SH-SY5Y (cell line): ENCODE measurements around the gene TK1.

Source experiments
- GATA2 ChIP-seq: IDR thresholded peaks from 2 replicates; pipeline ENCODE4 v1.6.1; 2011; ENCODE audit warnings: mild to moderate bottlenecking, low read depth, low read length
- GATA3 ChIP-seq: IDR thresholded peaks from 2 replicates; pipeline ENCODE4 v1.6.1; 2011; ENCODE audit warnings: low read depth, mild to moderate bottlenecking, low read length, moderate library complexity

Gene TK1

GRCh38 chr17:78174870-78175642 lies 11.8 kb downstream of the TK1 start:
- TF ChIP-seq GATA3 (no peak), GATA2 (no peak)

DNA sequence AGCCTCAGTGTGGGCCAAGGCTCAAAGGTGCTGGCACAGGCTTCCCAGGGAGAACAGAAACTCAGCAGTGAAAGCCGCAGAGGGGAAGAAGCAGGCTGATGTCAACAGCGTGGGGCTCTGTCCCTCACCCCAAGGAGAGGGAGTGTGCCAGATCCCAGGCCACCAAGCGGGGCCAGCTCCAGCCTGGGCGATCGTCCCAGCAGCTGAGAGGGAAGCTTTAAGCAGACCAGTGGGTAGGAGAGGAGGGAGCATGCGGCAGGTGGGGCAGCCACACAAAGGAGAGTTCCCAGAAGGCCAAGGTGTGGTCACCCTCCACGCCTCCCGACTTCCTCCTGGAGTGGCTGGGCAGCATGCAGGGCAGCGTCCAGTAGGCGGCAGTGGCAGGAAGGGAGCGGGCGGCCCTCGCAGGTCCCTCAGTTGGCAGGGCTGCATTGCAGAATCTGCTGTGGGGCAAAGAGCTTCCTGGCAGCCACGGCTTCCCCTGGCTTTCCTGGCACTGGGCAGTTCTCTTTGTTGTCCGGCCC lies 12.4 kb downstream of the TK1 start:
- TF ChIP-seq GATA3, result no peak
- no peak for TF ChIP-seq GATA2

DNA sequence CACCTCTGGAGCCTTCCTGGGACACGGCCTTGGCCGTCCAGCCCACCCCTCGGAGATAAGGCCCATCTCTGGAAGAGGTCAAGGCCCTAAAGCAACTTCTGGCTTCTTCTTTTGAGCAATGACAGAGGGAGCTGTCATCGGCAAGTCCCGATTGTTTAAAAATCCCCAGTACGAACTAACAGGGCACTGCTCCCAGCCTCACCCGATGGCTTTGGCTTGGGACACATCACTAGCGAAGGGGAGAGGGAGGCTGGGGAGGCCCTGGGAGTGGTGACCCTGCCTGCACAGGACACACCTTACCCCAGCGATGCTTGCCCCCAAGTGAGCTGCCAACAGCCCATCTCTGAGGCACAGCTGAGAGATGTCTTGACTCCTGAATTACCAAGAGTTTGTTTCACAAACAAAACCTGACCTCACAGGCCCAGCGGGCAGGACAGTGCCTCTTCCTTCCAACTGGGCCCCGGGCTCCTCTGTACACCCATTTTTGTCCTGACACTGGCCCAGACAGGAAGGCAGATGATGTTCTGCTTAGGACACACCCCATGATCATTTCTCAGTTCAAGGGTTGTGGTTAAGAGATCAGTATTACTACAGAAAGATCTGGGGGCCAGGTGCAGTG lies 13.6 kb downstream of the TK1 start:
- TF ChIP-seq GATA2, result no peak
- no peak for TF ChIP-seq GATA3

- TF ChIP-seq GATA2, result no peak
- no peak for TF ChIP-seq GATA3
These were observed 14.4 kb downstream of the TK1 start for GRCh38 chr17:78172249-78173051.

DNA sequence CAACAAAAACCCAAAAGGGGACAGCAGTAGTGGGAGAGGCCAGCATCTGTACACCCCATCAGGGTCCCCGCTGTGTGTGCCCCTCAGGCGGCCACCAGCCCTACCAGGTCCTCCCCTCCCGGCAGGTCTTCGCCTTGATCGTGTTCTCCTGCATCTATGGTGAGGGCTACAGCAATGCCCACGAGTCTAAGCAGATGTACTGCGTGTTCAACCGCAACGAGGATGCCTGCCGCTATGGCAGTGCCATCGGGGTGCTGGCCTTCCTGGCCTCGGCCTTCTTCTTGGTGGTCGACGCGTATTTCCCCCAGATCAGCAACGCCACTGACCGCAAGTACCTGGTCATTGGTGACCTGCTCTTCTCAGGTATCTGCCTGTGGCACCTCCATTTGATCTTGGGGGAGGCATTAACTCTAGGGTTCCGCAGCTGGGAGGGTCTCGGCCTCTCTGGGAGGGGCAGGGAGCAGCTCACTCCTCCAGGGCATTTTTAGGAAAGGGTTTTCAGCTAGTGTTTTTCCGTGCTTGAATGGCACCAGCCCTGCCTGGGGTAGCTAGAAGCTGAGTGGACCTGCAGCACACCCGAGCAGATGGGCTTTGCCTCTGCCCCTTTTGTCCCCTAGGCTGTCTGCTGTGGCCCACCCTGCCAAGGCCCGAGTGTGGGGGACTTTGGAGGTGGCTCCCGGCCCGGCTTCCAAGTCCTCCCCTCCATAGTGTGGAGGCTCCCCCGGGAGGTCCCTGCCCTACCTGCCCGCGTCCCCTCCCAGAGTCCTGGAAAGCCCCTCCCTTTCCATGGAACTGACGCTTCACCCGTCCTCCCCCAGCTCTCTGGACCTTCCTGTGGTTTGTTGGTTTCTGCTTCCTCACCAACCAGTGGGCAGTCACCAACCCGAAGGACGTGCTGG lies 15.9 kb downstream of the TK1 start:
- TF ChIP-seq GATA3, result no peak
- TF ChIP-seq GATA2, result no peak

GRCh38 chr17:78168903-78169793 lies 17.7 kb downstream of the TK1 start:
- TF ChIP-seq GATA3, result no peak
- no peak for TF ChIP-seq GATA2

GRCh38 chr17:78168242-78168902 lies 18.5 kb downstream of the TK1 start, which contains the start of gene SYNGR2:
TSS of gene SYNGR2 (plus strand) at chr17:78168581. CDS start at chr17:78168617, 36 bp downstream.
- no peak for TF ChIP-seq GATA2
- no peak for TF ChIP-seq GATA3

- TF ChIP-seq GATA3, result no peak
- TF ChIP-seq GATA2, result no peak
These were observed 20.4 kb downstream of the TK1 start for GRCh38 chr17:78166416-78166815.

- no peak for TF ChIP-seq GATA2
- TF ChIP-seq GATA3, result no peak
These were observed 21.9 kb downstream of the TK1 start for GRCh38 chr17:78164748-78165607.

GRCh38 chr17:78163881-78164747 lies 22.7 kb downstream of the TK1 start:
- TF ChIP-seq GATA2 (no peak), GATA3 (no peak)

- TF ChIP-seq GATA3, result no peak
- no peak for TF ChIP-seq GATA2
These were observed 27.2 kb downstream of the TK1 start for GRCh38 chr17:78159575-78160158.
